HepG2 (cell line): ENCODE measurements around the gene HSPA1B. TPM values are rescaled to one million over a fixed set of nuclear protein-coding genes. Genes with fewer than 3 reads are reported as not detected.

Experiments
- ATF7-NPFF ChIP-seq: sonication (generic); formaldehyde crosslinking; IDR thresholded peaks from 2 replicates; pipeline ENCODE4 v1.8.1; 2023; ENCODE audit warnings: mild to moderate bottlenecking, low read depth, missing genetic modification reagents, moderate library complexity
- ERF ChIP-seq: IDR thresholded peaks from 2 replicates; pipeline ENCODE4 v1.6.1; 2018; ENCODE audit warnings: missing biosample characterization, missing genetic modification reagents
- HDAC6 ChIP-seq: fragments of 200-600 bp; sonication (generic); IDR thresholded peaks from 2 replicates; pipeline ENCODE4 v1.7.0; 2017; ENCODE audit warnings: mild to moderate bottlenecking, antibody characterized with exemption, low read length, low read depth
- KDM5B ChIP-seq: sonication (generic); formaldehyde crosslinking; IDR thresholded peaks from 2 replicates; pipeline ENCODE4 v1.4.0; 2020; ENCODE audit warnings: missing genetic modification reagents, mild to moderate bottlenecking, borderline replicate concordance
- MED8 ChIP-seq: sonication (generic); formaldehyde crosslinking; IDR thresholded peaks from 2 replicates; pipeline ENCODE4 v1.8.1; 2023; ENCODE audit warnings: mild to moderate bottlenecking, missing genetic modification reagents; ENCODE audit not compliant: insufficient replicate concordance
- MYC ChIP-seq: sonication (generic); formaldehyde crosslinking; IDR thresholded peaks from 2 replicates; pipeline ENCODE4 v1.9.0; 2021; ENCODE audit warnings: missing genetic modification reagents, borderline replicate concordance
- RBAK ChIP-seq: sonication (generic); formaldehyde crosslinking; IDR thresholded peaks from 2 replicates; pipeline ENCODE4 v1.5.1; 2020; ENCODE audit warnings: mild to moderate bottlenecking, missing genetic modification reagents
- RCOR2 ChIP-seq: IDR thresholded peaks from 2 replicates; pipeline ENCODE4 v1.6.1; 2016; ENCODE audit warnings: missing biosample characterization, missing genetic modification reagents
- TBL1XR1 ChIP-seq: fragments of 150-350 bp; IDR thresholded peaks from 2 replicates; pipeline ENCODE4 v1.6.1; 2014; ENCODE audit warnings: borderline replicate concordance, low read length; ENCODE audit not compliant: partially characterized antibody
- TCF12 ChIP-seq, 2 experiments: fragments of 450-650 bp in 1 of 2; sonication (generic) in 1 of 2; formaldehyde crosslinking in 1 of 2; IDR thresholded peaks; 2 replicates each; pipeline versions ENCODE4 v1.6.1 to v1.8.0; 2017 to 2022; ENCODE audit warnings: antibody characterized with exemption in 1 of 2, mild to moderate bottlenecking in 1 of 2, missing genetic modification reagents in 1 of 2, moderate library complexity in 1 of 2
- TP53 ChIP-seq: sonication (generic); formaldehyde crosslinking; conservative IDR thresholded peaks from 2 replicates; pipeline ENCODE4 v1.4.0; 2020; ENCODE audit warnings: missing genetic modification reagents
- WIZ ChIP-seq: sonication (generic); formaldehyde crosslinking; IDR thresholded peaks from 2 replicates; pipeline ENCODE4 v1.5.1; 2020; ENCODE audit warnings: mild to moderate bottlenecking, missing genetic modification reagents
- ZBTB20 ChIP-seq: sonication (generic); formaldehyde crosslinking; IDR thresholded peaks from 2 replicates; pipeline ENCODE4 v1.8.1; 2023; ENCODE audit warnings: missing genetic modification reagents, low read depth, mild to moderate bottlenecking, borderline replicate concordance
- ZFP1 ChIP-seq: IDR thresholded peaks from 2 replicates; pipeline ENCODE4 v1.6.1; 2016
- ZNF430 ChIP-seq: sonication (generic); formaldehyde crosslinking; IDR thresholded peaks from 2 replicates; pipeline ENCODE4 v1.9.0; 2021; ENCODE audit warnings: mild to moderate bottlenecking, missing genetic modification reagents
- ZNF558 ChIP-seq: sonication (generic); formaldehyde crosslinking; IDR thresholded peaks from 2 replicates; pipeline ENCODE4 v1.9.0; 2022; ENCODE audit warnings: mild to moderate bottlenecking, missing genetic modification reagents, borderline replicate concordance
- ZSCAN9 ChIP-seq: IDR thresholded peaks from 2 replicates; pipeline ENCODE4 v1.6.1; 2016; ENCODE audit warnings: borderline replicate concordance
- polyA plus RNA-seq, 8 experiments: library from polyadenylated mRNA; depleted of rRNA in 3 of 8; stranded (reverse) in 7 of 8; unstranded in 1 of 8; fragments of >200 nt; fragmentation: Illumina TruSeq in 4 of 8; extraction: Trizol in 4 of 8; gene quantifications; 2 replicates each; pipeline versions ENCODE4 v1.2.1 to v1.2.3, GENCODE V29; 2011 to 2016; ENCODE audit warnings: low read depth in 4 of 8, missing spikeins in 1 of 8, mixed read lengths in 1 of 8; ENCODE audit not compliant: insufficient read depth in 1 of 8
- total RNA-seq, 5 experiments: library from RNA; depleted of rRNA; stranded (reverse); fragments of >200 nt; fragmentation: Illumina TruSeq; extraction: Trizol; gene quantifications; 2 replicates each; pipeline ENCODE4 v1.2.3, GENCODE V29; 2016; ENCODE audit warnings: low read depth in 1 of 5
- TF ChIP-seq, protein P1 (sequence below): sonication (generic); formaldehyde crosslinking; IDR thresholded peaks from 2 replicates; pipeline ENCODE4 v1.5.1; 2020; ENCODE audit warnings: mild to moderate bottlenecking, missing genetic modification reagents, borderline replicate concordance
- TF ChIP-seq, protein P2 (sequence below): sonication (generic); formaldehyde crosslinking; IDR thresholded peaks from 2 replicates; pipeline ENCODE4 v1.4.0; 2020; ENCODE audit warnings: missing genetic modification reagents, borderline replicate concordance
- TF ChIP-seq, protein P3 (sequence below): sonication (generic); formaldehyde crosslinking; IDR thresholded peaks from 2 replicates; pipeline ENCODE4 v1.5.1; 2020; ENCODE audit warnings: mild to moderate bottlenecking, missing genetic modification reagents
- TF ChIP-seq, protein P4 (sequence below): sonication (generic); formaldehyde crosslinking; IDR thresholded peaks from 2 replicates; pipeline ENCODE4 v1.5.1; 2020; ENCODE audit warnings: missing genetic modification reagents, mild to moderate bottlenecking, borderline replicate concordance

HSPA1B gene
- total and polyA plus RNA-seq, 2 of the 13 experiments (the other 11 are each of a cell fraction or from before 2014, with no cell fraction given) = 26.0 to 186 TPM

DNA sequence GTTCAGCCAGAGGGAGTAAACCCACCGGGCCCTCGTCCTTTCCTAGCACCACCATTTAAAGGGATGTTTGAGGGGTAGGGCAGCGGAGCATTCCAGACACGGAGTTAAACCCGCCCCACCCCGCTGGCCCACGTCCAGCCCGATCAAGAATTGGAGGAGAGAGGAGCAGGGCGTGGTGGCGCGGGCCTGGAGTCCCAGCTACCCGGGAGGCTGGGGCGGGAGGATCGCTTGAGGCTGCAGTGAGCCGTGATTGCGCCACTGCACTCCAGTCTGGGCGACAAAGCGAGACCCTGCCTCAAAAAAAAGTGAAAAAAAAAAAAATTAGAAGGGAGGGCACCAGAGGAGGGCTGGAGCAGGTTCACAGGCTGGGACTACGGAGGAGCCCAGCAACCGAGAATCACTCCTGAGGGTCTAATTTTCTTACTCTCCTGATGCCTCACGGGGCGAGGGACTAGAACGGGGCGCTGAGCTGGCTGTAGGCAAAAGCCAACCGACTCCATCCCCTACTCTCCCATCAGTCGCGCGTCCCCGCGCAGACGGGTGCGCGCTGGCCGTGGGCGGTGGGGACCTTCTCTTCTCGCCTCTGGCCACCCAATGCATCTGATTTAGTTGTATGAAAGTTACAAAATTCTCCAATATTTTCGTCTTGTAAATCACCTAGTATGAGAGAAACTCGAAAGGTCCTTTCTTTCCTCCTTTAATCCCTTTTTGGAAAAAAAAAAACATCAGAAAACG is 6.1 kb upstream of the HSPA1B start (continued):
- TF ChIP-seq KDM5B (CRISPR knock-in tag) (0 out of 2 replicates have a peak, but pooled peaks have one; percentile 7), TP53 (CRISPR knock-in tag) (no peak), ZNF558 (CRISPR knock-in tag) (no peak), TCF12 (IDR thresholded peaks at IDR 0.05) (no peak), TCF12 (CRISPR knock-in tag; IDR thresholded peaks at IDR 0.05) (0 out of 2 replicates have a peak, but pooled peaks have one; percentile 3), ERF (CRISPR knock-in tag) (peak; percentile 20), ZSCAN9 (CRISPR knock-in tag) (0 out of 2 replicates have a peak, but pooled peaks have one; percentile 28), HDAC6 (no peak), WIZ (no peak), ZFP1 (0 out of 2 replicates have a peak, but pooled peaks have one; percentile 13), ZNF430 (CRISPR knock-in tag) (0 out of 2 replicates have a peak, but pooled peaks have one; percentile 6), RBAK (no peak), RCOR2 (0 out of 2 replicates have a peak, but pooled peaks have one; percentile 19), MYC (CRISPR knock-in tag) (0 out of 2 replicates have a peak, but pooled peaks have one; percentile 7), MED8 (no peak), ATF7-NPFF (CRISPR knock-in tag) (0 out of 2 replicates have a peak, but pooled peaks have one; percentile 41), TBL1XR1 (peak; percentile 37), ZBTB20 (CRISPR knock-in tag) (no peak)
- TF ChIP-seq, protein P1, sequence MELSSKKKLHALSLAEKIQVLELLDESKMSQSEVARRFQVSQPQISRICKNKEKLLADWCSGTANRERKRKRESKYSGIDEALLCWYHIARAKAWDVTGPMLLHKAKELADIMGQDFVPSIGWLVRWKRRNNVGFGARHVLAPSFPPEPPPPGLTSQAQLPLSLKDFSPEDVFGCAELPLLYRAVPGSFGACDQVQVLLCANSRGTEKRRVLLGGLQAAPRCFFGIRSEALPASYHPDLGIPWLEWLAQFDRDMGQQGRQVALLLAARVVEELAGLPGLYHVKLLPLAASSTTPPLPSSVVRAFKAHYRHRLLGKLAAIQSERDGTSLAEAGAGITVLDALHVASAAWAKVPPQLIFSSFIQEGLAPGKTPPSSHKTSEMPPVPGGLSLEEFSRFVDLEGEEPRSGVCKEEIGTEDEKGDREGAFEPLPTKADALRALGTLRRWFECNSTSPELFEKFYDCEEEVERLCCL (CRISPR knock-in tag) = no peak
- TF ChIP-seq, protein P2, sequence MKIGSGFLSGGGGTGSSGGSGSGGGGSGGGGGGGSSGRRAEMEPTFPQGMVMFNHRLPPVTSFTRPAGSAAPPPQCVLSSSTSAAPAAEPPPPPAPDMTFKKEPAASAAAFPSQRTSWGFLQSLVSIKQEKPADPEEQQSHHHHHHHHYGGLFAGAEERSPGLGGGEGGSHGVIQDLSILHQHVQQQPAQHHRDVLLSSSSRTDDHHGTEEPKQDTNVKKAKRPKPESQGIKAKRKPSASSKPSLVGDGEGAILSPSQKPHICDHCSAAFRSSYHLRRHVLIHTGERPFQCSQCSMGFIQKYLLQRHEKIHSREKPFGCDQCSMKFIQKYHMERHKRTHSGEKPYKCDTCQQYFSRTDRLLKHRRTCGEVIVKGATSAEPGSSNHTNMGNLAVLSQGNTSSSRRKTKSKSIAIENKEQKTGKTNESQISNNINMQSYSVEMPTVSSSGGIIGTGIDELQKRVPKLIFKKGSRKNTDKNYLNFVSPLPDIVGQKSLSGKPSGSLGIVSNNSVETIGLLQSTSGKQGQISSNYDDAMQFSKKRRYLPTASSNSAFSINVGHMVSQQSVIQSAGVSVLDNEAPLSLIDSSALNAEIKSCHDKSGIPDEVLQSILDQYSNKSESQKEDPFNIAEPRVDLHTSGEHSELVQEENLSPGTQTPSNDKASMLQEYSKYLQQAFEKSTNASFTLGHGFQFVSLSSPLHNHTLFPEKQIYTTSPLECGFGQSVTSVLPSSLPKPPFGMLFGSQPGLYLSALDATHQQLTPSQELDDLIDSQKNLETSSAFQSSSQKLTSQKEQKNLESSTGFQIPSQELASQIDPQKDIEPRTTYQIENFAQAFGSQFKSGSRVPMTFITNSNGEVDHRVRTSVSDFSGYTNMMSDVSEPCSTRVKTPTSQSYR = no peak
- TF ChIP-seq, protein P3, sequence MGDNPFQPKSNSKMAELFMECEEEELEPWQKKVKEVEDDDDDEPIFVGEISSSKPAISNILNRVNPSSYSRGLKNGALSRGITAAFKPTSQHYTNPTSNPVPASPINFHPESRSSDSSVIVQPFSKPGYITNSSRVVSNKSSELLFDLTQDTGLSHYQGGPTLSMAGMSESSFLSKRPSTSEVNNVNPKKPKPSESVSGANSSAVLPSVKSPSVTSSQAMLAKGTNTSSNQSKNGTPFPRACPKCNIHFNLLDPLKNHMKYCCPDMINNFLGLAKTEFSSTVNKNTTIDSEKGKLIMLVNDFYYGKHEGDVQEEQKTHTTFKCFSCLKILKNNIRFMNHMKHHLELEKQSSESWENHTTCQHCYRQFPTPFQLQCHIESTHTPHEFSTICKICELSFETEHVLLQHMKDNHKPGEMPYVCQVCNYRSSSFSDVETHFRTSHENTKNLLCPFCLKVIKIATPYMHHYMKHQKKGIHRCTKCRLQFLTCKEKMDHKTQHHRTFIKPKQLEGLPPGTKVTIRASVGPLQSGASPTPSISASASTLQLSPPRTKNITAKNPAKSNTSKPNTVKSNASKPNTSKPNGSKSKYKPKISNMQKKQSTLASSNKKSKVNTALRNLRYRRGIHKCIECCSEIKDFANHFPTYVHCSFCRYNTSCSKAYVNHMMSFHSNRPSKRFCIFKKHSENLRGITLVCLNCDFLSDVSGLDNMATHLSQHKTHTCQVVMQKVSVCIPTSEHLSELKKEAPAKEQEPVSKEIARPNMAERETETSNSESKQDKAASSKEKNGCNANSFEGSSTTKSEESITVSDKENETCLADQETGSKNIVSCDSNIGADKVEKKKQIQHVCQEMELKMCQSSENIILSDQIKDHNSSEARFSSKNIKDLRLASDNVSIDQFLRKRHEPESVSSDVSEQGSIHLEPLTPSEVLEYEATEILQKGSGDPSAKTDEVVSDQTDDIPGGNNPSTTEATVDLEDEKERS (CRISPR knock-in tag) = peak; percentile 19; the same call in 1 of the 2 replicates
- TF ChIP-seq, protein P4, sequence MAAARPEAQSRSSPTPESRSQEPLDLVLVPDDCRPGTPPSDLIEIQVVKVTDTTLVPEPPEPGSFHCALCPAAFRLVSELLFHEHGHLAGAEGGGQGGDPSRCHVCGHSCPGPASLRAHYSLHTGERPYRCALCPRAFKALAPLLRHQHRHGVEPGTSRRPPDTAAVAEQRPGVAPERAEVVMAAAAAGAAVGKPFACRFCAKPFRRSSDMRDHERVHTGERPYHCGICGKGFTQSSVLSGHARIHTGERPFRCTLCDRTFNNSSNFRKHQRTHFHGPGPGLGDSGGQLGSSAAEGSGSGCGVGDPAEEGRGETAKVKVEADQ (CRISPR knock-in tag) = no peak
